ENCODE results near the gene USP32.
A peak's percentile ranks its signal among the peaks of the same experiment; 100 is the strongest.

The USP32 gene

GRCh38 chr17:60130466-60130865, 261.5 kb downstream of the USP32 start:
- Histone ChIP-seq H3K79me1 (replicated peaks; ENCODE audit: low read length, poor library complexity, severe bottlenecking) (peaks cover 10% of the 10 kb centered on the region), H2BK15ac (ENCODE audit: low read depth, poor library complexity, severe bottlenecking) (no peak overlapping the region)

GRCh38 chr17:60129164-60129563, 262.8 kb downstream of the USP32 start:
- no peak for DNase-seq

More at GRCh38 chr17:60130466-60130865, 261.5 kb downstream of the USP32 start:
- Histone ChIP-seq H3K4me1 (ENCODE audit: control insufficient read depth, insufficient read depth, low read depth, low read length) (peaks cover 17% of the 10 kb centered on the region), H3K18ac (ENCODE audit: low read depth in 1 of 2, low read length in 2 of 2) (no peak overlapping the region), H3K27ac (ENCODE audit: low read length, poor library complexity, severe bottlenecking) (no peak overlapping the region), H3K4ac (ENCODE audit: low read depth in 1 of 2, low read length in 2 of 2) (no peak overlapping the region), H3K14ac (ENCODE audit: low read length in 2 of 2) (no peak overlapping the region), H3K4me3 (ENCODE audit: insufficient read depth in 1 of 2, low read depth in 1 of 2, low read length in 2 of 2) (no peak overlapping the region), H3K27me3 (ENCODE audit: control insufficient read depth in 1 of 2, insufficient read depth in 1 of 2, low read length in 2 of 2) (peaks cover 11 to 18% of the 10 kb centered on the region in 2 experiments), H2BK5ac (ENCODE audit: low read depth, low read length, poor library complexity, severe bottlenecking) (no peak overlapping the region), H2BK120ac (ENCODE audit: low read depth, low read length) (no peak overlapping the region), H2AFZ (ENCODE audit: low read depth, low read length) (no peak overlapping the region), H3K4me2 (ENCODE audit: low read length, poor library complexity, severe bottlenecking) (no peak overlapping the region), H3K23ac (ENCODE audit: low read length in 2 of 2) (no peak overlapping the region), H3K9ac (ENCODE audit: low read length) (no peak overlapping the region), H3K36me3 (ENCODE audit: control insufficient read depth in 1 of 2, insufficient read depth in 2 of 2, low read depth in 1 of 2, low read length in 2 of 2) (peaks cover 5 to 12% of the 10 kb centered on the region in 2 experiments), H2BK12ac (ENCODE audit: low read length in 2 of 2) (no peak overlapping the region), H4K8ac (ENCODE audit: low read length) (no peak overlapping the region), H3K9me3 (ENCODE audit: control insufficient read depth, low read length) (no peaks in the 10 kb centered on the region), H2AK5ac (ENCODE audit: low read length, severe bottlenecking) (no peak overlapping the region), H4K91ac (ENCODE audit: low read length) (no peak overlapping the region)
- WGBS, result no CpG with 5 or more reads among the region's 3 CpGs
- DNase-seq, result no peak

More at GRCh38 chr17:60129164-60129563, 262.8 kb downstream of the USP32 start:
- Histone ChIP-seq H2AK5ac (ENCODE audit: low read length, severe bottlenecking) (no peak overlapping the region), H3K79me1 (replicated peaks; ENCODE audit: low read length, poor library complexity, severe bottlenecking) (peaks cover 4% of the 10 kb centered on the region), H2BK120ac (ENCODE audit: low read depth, low read length) (no peak overlapping the region), H3K9me3 (ENCODE audit: control insufficient read depth, low read length) (no peaks in the 10 kb centered on the region), H3K18ac (ENCODE audit: low read depth in 1 of 2, low read length in 2 of 2) (no peak overlapping the region), H2AFZ (ENCODE audit: low read depth, low read length) (no peak overlapping the region), H3K4me1 (ENCODE audit: control insufficient read depth, insufficient read depth, low read depth, low read length) (peaks cover 12% of the 10 kb centered on the region), H3K23ac (ENCODE audit: low read length in 2 of 2) (no peak overlapping the region), H3K4me3 (ENCODE audit: insufficient read depth in 1 of 2, low read depth in 1 of 2, low read length in 2 of 2) (no peak overlapping the region), H4K91ac (ENCODE audit: low read length) (no peak overlapping the region), H3K4me2 (ENCODE audit: low read length, poor library complexity, severe bottlenecking) (no peak overlapping the region), H3K9ac (ENCODE audit: low read length) (no peak overlapping the region), H3K14ac (ENCODE audit: low read length in 2 of 2) (no peak overlapping the region), H2BK5ac (ENCODE audit: low read depth, low read length, poor library complexity, severe bottlenecking) (no peak overlapping the region), H3K27me3 (ENCODE audit: control insufficient read depth in 1 of 2, insufficient read depth in 1 of 2, low read length in 2 of 2) (peaks cover 11 to 18% of the 10 kb centered on the region in 2 experiments), H3K36me3 (ENCODE audit: control insufficient read depth in 1 of 2, insufficient read depth in 2 of 2, low read depth in 1 of 2, low read length in 2 of 2) (peaks cover 5 to 12% of the 10 kb centered on the region in 2 experiments), H3K27ac (ENCODE audit: low read length, poor library complexity, severe bottlenecking) (no peak overlapping the region), H2BK12ac (ENCODE audit: low read length in 2 of 2) (no peak overlapping the region), H3K4ac (ENCODE audit: low read depth in 1 of 2, low read length in 2 of 2) (no peak overlapping the region), H2BK15ac (ENCODE audit: low read depth, poor library complexity, severe bottlenecking) (no peak overlapping the region), H4K8ac (ENCODE audit: low read length) (no peak overlapping the region)
- 87% methylated on average over 3 of the region's 4 CpGs for WGBS

Small RNAs within 50 kb of the gene (small RNA-seq; reads per million reads assigned to genes)
- 12.9 reads per million, percentile 82 among the genes with 10 or more reads in this experiment for gene SCARNA20 (ENCODE audit: low read depth)

Measured in mesenchymal stem cell (in vitro differentiated cells and primary cell).